T-helper 1 cell treated with Interleukin-12 subunit alpha and Interleukin-12 subunit beta and Interleukin-4 antibody, amounts not matched to agents 30 μg/mL and 1 μg/mL, for 36 hours (primary cell): Measurements from ENCODE around the gene GLCE.

Experiments
- H3K27ac Mint-ChIP-seq: one replicate; pipeline ENCODE4 v1.8.0; 2021; ENCODE audit warnings: mild to moderate bottlenecking, mixed read lengths
- H3K27me3 Mint-ChIP-seq: one replicate; pipeline ENCODE4 v1.8.0; 2021; ENCODE audit warnings: low read depth, mixed read lengths
- H3K36me3 Mint-ChIP-seq: one replicate; pipeline ENCODE4 v1.8.0; 2021; ENCODE audit warnings: low read depth, mixed read lengths
- H3K4me1 Mint-ChIP-seq: one replicate; pipeline ENCODE4 v1.8.0; 2021; ENCODE audit warnings: low read depth, mixed read lengths
- H3K4me3 Mint-ChIP-seq: one replicate; pipeline ENCODE4 v1.8.0; 2021; ENCODE audit warnings: mild to moderate bottlenecking, moderate library complexity, mixed read lengths
- H3K9me3 Mint-ChIP-seq: one replicate; pipeline ENCODE4 v1.8.0; 2021; ENCODE audit warnings: mixed read lengths

Gene GLCE

GRCh38 chr15:69305933-69306568, 145.6 kb downstream of the GLCE start:
- Mint-ChIP-seq H3K27ac (no peak overlapping the region), H3K36me3 (no peaks in the 10 kb centered on the region), H3K27me3 (peaks cover 10% of the 10 kb centered on the region), H3K9me3 (no peaks in the 10 kb centered on the region), H3K4me1 (no peaks in the 10 kb centered on the region), H3K4me3 (no peak overlapping the region)

DNA sequence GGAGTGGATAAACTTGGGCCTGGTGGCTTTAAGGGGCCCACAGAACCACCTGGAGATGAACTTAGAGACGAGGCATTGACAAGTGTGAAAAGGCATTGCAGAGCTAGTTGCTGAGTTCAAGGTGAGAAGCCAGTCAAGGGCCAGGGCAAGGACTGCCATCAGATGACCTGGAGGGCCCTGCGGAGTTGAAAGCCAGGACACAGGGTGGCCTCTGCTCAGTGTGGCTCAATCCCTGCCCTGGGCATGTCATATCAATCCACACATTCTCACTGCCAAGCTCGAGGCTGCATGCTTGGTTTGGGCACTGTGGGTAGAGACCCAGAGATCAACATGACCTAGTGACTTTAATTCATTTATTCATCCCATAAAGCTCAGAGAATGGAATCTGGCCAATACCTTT, 147.5 kb downstream of the GLCE start:
- no peak overlapping the region for H3K4me3 Mint-ChIP-seq
- H3K9me3 Mint-ChIP-seq, result no peaks in the 10 kb centered on the region
- H3K4me1 Mint-ChIP-seq, result no peaks in the 10 kb centered on the region
- H3K27ac Mint-ChIP-seq, result no peak overlapping the region
- no peaks in the 10 kb centered on the region for H3K27me3 Mint-ChIP-seq
- H3K36me3 Mint-ChIP-seq, result no peaks in the 10 kb centered on the region

- Mint-ChIP-seq H3K36me3 (no peaks in the 10 kb centered on the region), H3K4me3 (no peak overlapping the region), H3K27ac (no peak overlapping the region), H3K4me1 (no peaks in the 10 kb centered on the region), H3K27me3 (no peaks in the 10 kb centered on the region), H3K9me3 (no peaks in the 10 kb centered on the region)
These were observed 148.5 kb downstream of the GLCE start for GRCh38 chr15:69308949-69309348.

- H3K27ac Mint-ChIP-seq, result no peak overlapping the region
- H3K9me3 Mint-ChIP-seq, result no peaks in the 10 kb centered on the region
- no peaks in the 10 kb centered on the region for H3K27me3 Mint-ChIP-seq
- no peaks in the 10 kb centered on the region for H3K36me3 Mint-ChIP-seq
- no peaks in the 10 kb centered on the region for H3K4me1 Mint-ChIP-seq
- H3K4me3 Mint-ChIP-seq, result no peak overlapping the region
These were observed 150.9 kb downstream of the GLCE start for GRCh38 chr15:69311319-69311721.

- Mint-ChIP-seq H3K36me3 (no peaks in the 10 kb centered on the region), H3K4me3 (no peak overlapping the region), H3K9me3 (no peaks in the 10 kb centered on the region), H3K27ac (no peak overlapping the region), H3K4me1 (no peaks in the 10 kb centered on the region), H3K27me3 (no peaks in the 10 kb centered on the region)
These were observed 153.1 kb downstream of the GLCE start for GRCh38 chr15:69313432-69314000.

DNA sequence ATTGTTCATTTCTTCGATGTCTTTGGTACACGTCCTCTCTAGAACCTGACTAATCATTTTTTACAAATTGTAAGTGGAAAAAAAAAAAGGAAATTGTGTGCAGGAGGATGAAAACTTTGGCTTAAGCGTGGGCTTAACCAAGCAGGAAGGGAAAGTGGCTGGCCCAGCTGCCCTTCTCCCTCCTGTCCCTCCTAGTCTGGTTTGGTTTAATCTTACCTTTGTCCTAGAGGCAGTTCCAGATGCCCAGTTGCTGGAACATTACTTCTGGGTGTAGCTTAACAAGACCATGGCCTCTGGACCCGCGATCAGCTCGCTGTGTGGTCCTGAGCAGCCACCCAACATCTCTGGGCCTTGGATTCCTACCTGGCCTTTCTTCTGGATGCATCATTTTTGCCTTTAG, 153.7 kb downstream of the GLCE start:
- no peaks in the 10 kb centered on the region for H3K36me3 Mint-ChIP-seq
- H3K9me3 Mint-ChIP-seq, result no peaks in the 10 kb centered on the region
- H3K4me3 Mint-ChIP-seq, result no peak overlapping the region
- no peak overlapping the region for H3K27ac Mint-ChIP-seq
- no peaks in the 10 kb centered on the region for H3K27me3 Mint-ChIP-seq
- no peaks in the 10 kb centered on the region for H3K4me1 Mint-ChIP-seq

DNA sequence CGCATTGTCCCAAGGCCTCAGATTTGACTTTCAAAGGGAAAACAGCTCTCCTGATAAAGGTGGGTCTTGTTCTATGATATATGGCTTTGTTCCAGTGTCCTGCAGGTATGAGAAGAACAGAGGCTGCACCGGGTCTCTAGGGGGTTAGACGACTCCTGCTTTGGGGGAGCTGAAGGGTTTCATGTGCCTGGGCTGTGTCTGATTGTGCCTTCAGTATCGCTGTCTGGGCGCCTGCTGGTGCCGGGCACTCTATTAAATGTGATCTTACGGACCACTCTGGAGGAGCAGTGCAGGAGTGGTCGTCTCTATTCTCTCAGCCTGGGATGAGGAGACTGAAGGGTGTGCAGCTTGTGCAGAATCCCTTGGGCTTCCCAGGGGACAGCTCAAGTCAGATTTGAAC, 154.3 kb downstream of the GLCE start:
- H3K4me1 Mint-ChIP-seq, result no peaks in the 10 kb centered on the region

DNA sequence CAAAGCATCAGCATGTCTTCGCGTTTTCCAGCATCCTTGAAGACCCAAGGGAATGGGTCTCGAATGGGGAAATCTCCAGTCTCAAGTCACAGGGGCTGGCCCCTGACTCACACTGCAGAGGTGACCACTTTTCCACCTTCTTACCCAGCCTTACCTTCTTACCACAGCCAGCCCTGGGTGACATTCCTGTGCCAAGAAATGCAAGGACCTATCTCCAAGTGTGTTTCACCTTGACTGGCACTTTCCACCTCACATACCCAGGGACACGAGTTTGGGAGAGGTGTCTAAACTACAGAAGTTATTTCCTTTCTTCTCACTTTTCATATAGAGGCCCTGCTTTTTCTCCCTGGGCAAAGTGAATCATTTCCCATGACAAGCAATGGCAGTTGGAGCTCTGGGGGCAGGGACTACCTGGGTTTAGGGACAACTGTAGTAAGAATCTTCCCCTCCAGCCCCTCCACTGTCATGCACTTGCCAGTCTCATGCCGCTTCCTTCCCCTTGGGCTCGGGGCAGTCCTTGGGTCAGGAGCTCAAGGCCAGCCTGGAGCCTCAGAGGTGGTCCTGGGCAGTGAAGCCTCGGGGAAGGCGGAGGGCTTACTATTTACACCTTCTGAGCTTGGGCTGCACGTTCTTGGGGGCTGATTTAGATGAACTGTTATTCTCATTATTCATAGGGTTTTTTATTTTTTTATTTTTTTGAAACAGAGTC, 155.1 kb downstream of the GLCE start:
- Mint-ChIP-seq H3K27ac (no peak overlapping the region), H3K4me1 (no peaks in the 10 kb centered on the region), H3K36me3 (no peaks in the 10 kb centered on the region), H3K27me3 (no peaks in the 10 kb centered on the region), H3K4me3 (no peak overlapping the region), H3K9me3 (no peaks in the 10 kb centered on the region)

More for the DNA sequence above, 154.3 kb downstream of the GLCE start:
- Mint-ChIP-seq H3K9me3 (no peaks in the 10 kb centered on the region), H3K27me3 (no peaks in the 10 kb centered on the region), H3K27ac (no peak overlapping the region), H3K36me3 (no peaks in the 10 kb centered on the region), H3K4me3 (no peak overlapping the region)

GRCh38 chr15:69316291-69316690, 155.9 kb downstream of the GLCE start:
- Mint-ChIP-seq H3K4me1 (peaks cover 6% of the 10 kb centered on the region), H3K4me3 (no peak overlapping the region), H3K27ac (no peak overlapping the region), H3K27me3 (no peaks in the 10 kb centered on the region), H3K9me3 (no peaks in the 10 kb centered on the region), H3K36me3 (no peaks in the 10 kb centered on the region)

DNA sequence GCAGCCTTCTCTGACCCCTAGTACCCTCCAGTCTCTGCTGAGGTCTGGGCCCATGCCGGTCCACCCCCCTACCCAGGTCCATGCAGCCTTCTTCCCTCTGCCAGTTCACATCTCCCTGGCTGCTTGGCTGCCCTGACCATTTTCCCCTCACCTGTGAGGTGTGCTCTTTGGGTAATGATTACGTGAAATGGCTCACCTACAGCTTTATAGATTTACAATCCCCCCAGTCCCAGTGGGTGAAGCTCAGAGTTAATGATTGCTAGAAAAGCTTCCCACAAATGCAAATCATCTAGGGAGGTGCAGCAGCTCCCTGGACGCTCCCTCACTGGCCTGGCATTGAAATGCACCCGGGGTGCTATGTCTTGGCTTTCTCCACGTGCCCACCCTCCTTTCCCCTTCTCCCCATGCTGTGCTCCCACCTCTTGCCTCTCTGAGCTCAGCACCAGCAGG, 157.0 kb downstream of the GLCE start:
- H3K27me3 Mint-ChIP-seq, result peaks cover 1% of the 10 kb centered on the region
- H3K4me1 Mint-ChIP-seq, result peaks cover 6% of the 10 kb centered on the region
- no peak overlapping the region for H3K4me3 Mint-ChIP-seq
- no peaks in the 10 kb centered on the region for H3K9me3 Mint-ChIP-seq
- no peaks in the 10 kb centered on the region for H3K36me3 Mint-ChIP-seq
- no peak overlapping the region for H3K27ac Mint-ChIP-seq

DNA sequence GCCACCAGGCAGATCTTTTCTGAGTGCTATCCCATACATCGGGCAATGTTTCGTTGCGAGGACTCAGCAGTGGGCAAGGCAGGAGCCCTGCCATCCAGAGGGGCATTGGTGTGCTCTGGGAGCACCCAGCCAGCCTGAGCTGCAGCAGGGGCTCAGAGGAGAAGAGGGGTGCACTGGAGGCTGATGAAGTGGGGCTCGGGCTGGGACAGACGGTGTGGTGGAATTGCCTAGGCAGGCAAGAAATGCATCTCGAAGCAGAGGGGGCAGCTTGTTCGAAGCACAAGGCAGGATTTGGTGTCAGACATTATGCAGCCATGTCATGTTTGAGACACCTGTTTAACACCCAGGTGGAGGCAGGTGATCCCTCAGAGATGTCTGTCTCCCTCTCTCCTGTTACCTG, 157.6 kb downstream of the GLCE start:
- Mint-ChIP-seq H3K9me3 (no peaks in the 10 kb centered on the region), H3K27me3 (peaks cover 7% of the 10 kb centered on the region), H3K27ac (no peak overlapping the region), H3K36me3 (no peaks in the 10 kb centered on the region), H3K4me1 (peaks cover 6% of the 10 kb centered on the region), H3K4me3 (no peak overlapping the region)

GRCh38 chr15:69319384-69320375, 159.2 kb downstream of the GLCE start:
- H3K4me1 Mint-ChIP-seq, result peaks cover 6% of the 10 kb centered on the region
- H3K27ac Mint-ChIP-seq, result no peak overlapping the region
- no peaks in the 10 kb centered on the region for H3K36me3 Mint-ChIP-seq
- peaks cover 12% of the 10 kb centered on the region for H3K27me3 Mint-ChIP-seq
- no peak overlapping the region for H3K4me3 Mint-ChIP-seq
- H3K9me3 Mint-ChIP-seq, result no peaks in the 10 kb centered on the region

- H3K9me3 Mint-ChIP-seq, result no peaks in the 10 kb centered on the region
- peaks cover 15% of the 10 kb centered on the region for H3K27me3 Mint-ChIP-seq
- H3K4me1 Mint-ChIP-seq, result peaks cover 6% of the 10 kb centered on the region
- H3K27ac Mint-ChIP-seq, result no peak overlapping the region
- no peak overlapping the region for H3K4me3 Mint-ChIP-seq
- H3K36me3 Mint-ChIP-seq, result no peaks in the 10 kb centered on the region
These were observed 160.6 kb downstream of the GLCE start for GRCh38 chr15:69320977-69321554.
